ENCODE results near the gene FANCL. TPM values are rescaled to one million over a fixed set of nuclear protein-coding genes. Genes with fewer than 3 reads are reported as not detected.
"Not testable (repeated sequence)": the region's sequence is repeated elsewhere in the genome, so short reads cannot be mapped to it uniquely, and the experiment has no call there.

The FANCL gene
- total RNA-seq, 1 donor from 2014 or later = 8.6 TPM

DNA sequence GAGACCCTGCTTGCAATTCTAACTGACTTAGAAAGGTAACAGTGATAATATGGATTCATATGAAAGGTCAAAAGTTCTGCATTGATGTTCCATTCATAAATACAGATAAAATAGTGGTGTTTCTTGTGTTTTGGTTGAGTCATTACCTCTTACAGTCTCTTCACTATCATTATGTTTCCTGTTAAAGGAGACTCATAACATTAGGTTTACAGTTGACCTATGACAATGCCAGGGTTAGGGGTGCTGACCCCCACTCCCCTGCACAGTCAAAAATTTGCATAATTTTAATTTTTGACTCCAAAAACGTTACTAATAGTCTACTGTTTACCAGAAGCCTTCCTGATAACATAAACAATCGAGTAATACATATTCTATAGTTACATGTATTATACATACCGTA is 119.1 kb downstream of the FANCL start:
- Mint-ChIP-seq H3K36me3 (ENCODE audit: low read depth) (peaks cover 13% of the 10 kb centered on the region), H3K27me3 (ENCODE audit: low read depth) (no peaks in the 10 kb centered on the region), H3K27ac (ENCODE audit: unreplicated experiment) (no peak overlapping the region), H3K4me3 (ENCODE audit: unreplicated experiment) (no peak overlapping the region), H3K4me1 (ENCODE audit: low read depth) (no peaks in the 10 kb centered on the region), H3K9me3 (ENCODE audit: low read depth) (no peaks in the 10 kb centered on the region)
- TF ChIP-seq, protein P1, sequence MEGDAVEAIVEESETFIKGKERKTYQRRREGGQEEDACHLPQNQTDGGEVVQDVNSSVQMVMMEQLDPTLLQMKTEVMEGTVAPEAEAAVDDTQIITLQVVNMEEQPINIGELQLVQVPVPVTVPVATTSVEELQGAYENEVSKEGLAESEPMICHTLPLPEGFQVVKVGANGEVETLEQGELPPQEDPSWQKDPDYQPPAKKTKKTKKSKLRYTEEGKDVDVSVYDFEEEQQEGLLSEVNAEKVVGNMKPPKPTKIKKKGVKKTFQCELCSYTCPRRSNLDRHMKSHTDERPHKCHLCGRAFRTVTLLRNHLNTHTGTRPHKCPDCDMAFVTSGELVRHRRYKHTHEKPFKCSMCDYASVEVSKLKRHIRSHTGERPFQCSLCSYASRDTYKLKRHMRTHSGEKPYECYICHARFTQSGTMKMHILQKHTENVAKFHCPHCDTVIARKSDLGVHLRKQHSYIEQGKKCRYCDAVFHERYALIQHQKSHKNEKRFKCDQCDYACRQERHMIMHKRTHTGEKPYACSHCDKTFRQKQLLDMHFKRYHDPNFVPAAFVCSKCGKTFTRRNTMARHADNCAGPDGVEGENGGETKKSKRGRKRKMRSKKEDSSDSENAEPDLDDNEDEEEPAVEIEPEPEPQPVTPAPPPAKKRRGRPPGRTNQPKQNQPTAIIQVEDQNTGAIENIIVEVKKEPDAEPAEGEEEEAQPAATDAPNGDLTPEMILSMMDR (IDR thresholded peaks at IDR 0.05) = no peak
- no peak for DNase-seq (ENCODE audit: low spot score)

DNA sequence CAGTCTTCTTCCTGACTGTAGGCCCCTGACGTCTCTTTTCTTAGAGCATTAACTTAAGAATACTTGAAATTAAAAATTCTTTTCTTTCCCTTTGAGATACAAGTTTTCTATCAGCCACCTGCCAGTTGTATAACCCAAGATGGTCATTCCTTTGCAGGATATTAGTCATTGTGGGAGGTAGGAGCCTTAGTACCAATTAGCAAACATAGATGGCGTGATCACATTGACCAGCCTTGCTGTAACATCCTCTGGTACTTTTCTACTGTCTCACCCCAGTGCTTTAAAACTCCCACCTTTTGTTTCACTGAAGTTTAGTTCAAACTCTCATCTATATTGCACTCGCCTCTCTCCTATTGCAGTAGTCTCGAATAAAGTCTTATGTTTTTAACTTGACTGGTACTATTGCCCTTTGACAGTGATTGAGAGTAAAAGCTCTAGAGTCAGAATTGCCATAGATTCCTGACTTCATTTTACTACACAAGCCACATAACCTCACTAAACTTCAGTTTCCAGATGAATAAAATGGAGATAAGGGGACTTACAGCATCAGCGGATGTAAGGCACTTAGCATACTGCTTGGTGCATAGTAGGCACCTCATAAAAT is 120.4 kb downstream of the FANCL start:
- Mint-ChIP-seq H3K9me3 (ENCODE audit: low read depth) (no peaks in the 10 kb centered on the region), H3K4me1 (ENCODE audit: low read depth) (no peaks in the 10 kb centered on the region), H3K27me3 (ENCODE audit: low read depth) (no peaks in the 10 kb centered on the region), H3K36me3 (ENCODE audit: low read depth) (peaks cover 13% of the 10 kb centered on the region), H3K4me3 (ENCODE audit: unreplicated experiment) (no peak overlapping the region), H3K27ac (ENCODE audit: unreplicated experiment) (no peak overlapping the region)
- TF ChIP-seq, protein P1 (IDR thresholded peaks at IDR 0.05) = no peak
- no peak for DNase-seq (ENCODE audit: low spot score)

DNA sequence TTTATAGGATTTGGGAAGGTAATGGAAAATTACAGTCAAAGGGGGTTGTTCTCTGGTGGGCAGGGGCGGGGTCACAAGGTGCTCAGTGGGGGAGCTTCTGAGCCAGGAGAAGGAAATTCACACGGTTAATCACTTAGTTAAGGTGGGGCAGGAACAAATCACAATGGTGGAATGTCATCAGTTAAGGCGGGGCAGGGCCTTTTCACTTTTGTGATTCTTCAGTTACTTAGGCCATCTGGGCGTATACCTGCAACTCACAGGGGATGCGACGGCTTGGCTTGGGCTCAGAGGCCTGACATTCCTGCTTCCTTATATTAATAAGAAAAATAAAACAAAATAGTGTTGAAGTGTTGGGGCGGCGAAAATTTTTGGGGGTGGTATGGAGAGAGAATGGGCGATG is 127.6 kb downstream of the FANCL start:
- H3K36me3 Mint-ChIP-seq (ENCODE audit: low read depth); H3K4me1 Mint-ChIP-seq (ENCODE audit: low read depth); H3K27ac Mint-ChIP-seq (ENCODE audit: unreplicated experiment); H3K27me3 Mint-ChIP-seq (ENCODE audit: low read depth); DNase-seq (ENCODE audit: low spot score); H3K4me3 Mint-ChIP-seq (ENCODE audit: unreplicated experiment); H3K9me3 Mint-ChIP-seq (ENCODE audit: low read depth): not testable (repeated sequence)

DNA sequence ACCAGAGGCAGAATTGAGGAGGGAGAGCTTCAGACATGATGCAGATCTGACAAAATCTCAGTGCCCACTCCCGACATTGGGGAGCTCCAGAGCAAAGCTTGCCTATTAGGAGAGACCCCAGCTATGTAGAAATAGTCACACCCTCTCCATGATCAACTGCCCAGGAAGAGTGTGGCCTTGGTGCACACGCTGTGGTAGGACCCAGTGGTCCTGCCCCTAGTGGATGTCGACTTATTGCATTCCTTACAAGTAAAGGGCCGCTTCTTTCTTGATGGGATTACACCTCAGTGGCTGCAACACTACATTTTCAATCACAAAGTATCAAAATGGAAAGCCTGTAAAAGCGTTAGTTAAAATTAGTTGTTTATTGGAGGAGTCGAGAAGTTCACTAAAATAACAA is 130.4 kb downstream of the FANCL start:
- no peak for DNase-seq (ENCODE audit: low spot score)
- Mint-ChIP-seq H3K4me3 (ENCODE audit: unreplicated experiment) (no peak overlapping the region), H3K27me3 (ENCODE audit: low read depth) (no peaks in the 10 kb centered on the region), H3K9me3 (ENCODE audit: low read depth) (no peaks in the 10 kb centered on the region), H3K4me1 (ENCODE audit: low read depth) (peaks cover 26% of the 10 kb centered on the region), H3K27ac (ENCODE audit: unreplicated experiment) (no peak overlapping the region), H3K36me3 (ENCODE audit: low read depth) (peaks cover 4% of the 10 kb centered on the region)
- TF ChIP-seq, protein P1 (IDR thresholded peaks at IDR 0.05) = no peak

DNA sequence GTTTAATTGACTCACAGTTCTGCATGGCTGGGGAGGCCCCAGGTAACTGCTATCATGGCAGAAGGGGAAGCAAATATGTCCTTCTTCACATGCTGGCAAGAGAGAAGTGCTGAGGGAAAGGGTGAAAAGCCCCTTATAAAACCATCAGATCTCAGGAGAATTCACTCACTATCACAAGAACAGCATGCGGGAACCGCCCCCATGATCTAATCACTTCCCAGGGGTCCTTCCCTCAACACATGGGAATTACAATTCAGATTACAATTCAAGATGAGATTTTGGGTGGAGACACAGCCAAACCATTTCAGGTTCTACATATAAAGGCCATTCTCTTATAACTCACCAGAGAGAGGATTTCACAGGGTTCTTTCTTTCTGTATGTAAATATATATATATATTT is 131.6 kb downstream of the FANCL start:
- no peak overlapping the region for H3K27ac Mint-ChIP-seq (ENCODE audit: unreplicated experiment)
- no peaks in the 10 kb centered on the region for H3K9me3 Mint-ChIP-seq (ENCODE audit: low read depth)
- H3K4me3 Mint-ChIP-seq (ENCODE audit: unreplicated experiment) = no peak overlapping the region
- no peaks in the 10 kb centered on the region for H3K27me3 Mint-ChIP-seq (ENCODE audit: low read depth)
- TF ChIP-seq, protein P1 (IDR thresholded peaks at IDR 0.05) = no peak
- DNase-seq (ENCODE audit: low spot score) = no peak
- H3K36me3 Mint-ChIP-seq (ENCODE audit: low read depth) = peaks cover 4% of the 10 kb centered on the region
- H3K4me1 Mint-ChIP-seq (ENCODE audit: low read depth) = peaks cover 26% of the 10 kb centered on the region

Other genes with a start within 250 kb of the FANCL start
- 15.7 to 20.1 TPM (median 19.3 TPM) in 3 replicates for gene VRK2, start 194.5 kb downstream of the FANCL start, total RNA-seq

Data from chondrocyte (in vitro differentiated cells).